ENCODE measurements around the gene CLTCL1.

The CLTCL1 gene

GRCh38 chr22:19179497-19180048, 111.9 kb downstream of the CLTCL1 start:
- peaks cover 23% of the 10 kb centered on the region for H3K4me1 ChIP-seq (ENCODE audit: control insufficient read depth, insufficient read depth, low read length)
- no peak overlapping the region for H3K4me3 ChIP-seq (ENCODE audit: low read length)

GRCh38 chr22:19178657-19179496, 112.6 kb downstream of the CLTCL1 start, which contains the start of gene SLC25A1:
Gene SLC25A1 (minus strand): TSS chr22:19178736. CDS start chr22:19178673, 63 bp downstream.
- Histone ChIP-seq H3K27me3 (ENCODE audit: control insufficient read depth, insufficient read depth, low read length) (no peaks in the 10 kb centered on the region), H3K36me3 (ENCODE audit: control insufficient read depth, insufficient read depth, low read length) (no peaks in the 10 kb centered on the region), H3K4me1 (ENCODE audit: control insufficient read depth, insufficient read depth, low read length) (peaks cover 29% of the 10 kb centered on the region), H3K9ac (ENCODE audit: low read length) (peak within 1 kb of the TSS; percentile 76), H3K4me3 (ENCODE audit: low read length) (peak within 1 kb of the TSS; percentile 45), H3K9me3 (ENCODE audit: control insufficient read depth, low read length) (no peaks in the 10 kb centered on the region)

More at GRCh38 chr22:19179497-19180048, 111.9 kb downstream of the CLTCL1 start:
- H3K27me3 ChIP-seq (ENCODE audit: control insufficient read depth, insufficient read depth, low read length) = no peaks in the 10 kb centered on the region
- no peak overlapping the region for H3K9ac ChIP-seq (ENCODE audit: low read length)
- no peaks in the 10 kb centered on the region for H3K9me3 ChIP-seq (ENCODE audit: control insufficient read depth, low read length)
- no peaks in the 10 kb centered on the region for H3K36me3 ChIP-seq (ENCODE audit: control insufficient read depth, insufficient read depth, low read length)

- no peaks in the 10 kb centered on the region for H3K36me3 ChIP-seq (ENCODE audit: control insufficient read depth, insufficient read depth, low read length)
- peaks cover 37% of the 10 kb centered on the region for H3K4me1 ChIP-seq (ENCODE audit: control insufficient read depth, insufficient read depth, low read length)
- H3K9ac ChIP-seq (ENCODE audit: low read length) = peak overlapping the region; percentile 76
- no peaks in the 10 kb centered on the region for H3K27me3 ChIP-seq (ENCODE audit: control insufficient read depth, insufficient read depth, low read length)
- peak overlapping the region; percentile 24 for H3K4me3 ChIP-seq (ENCODE audit: low read length)
- no peaks in the 10 kb centered on the region for H3K9me3 ChIP-seq (ENCODE audit: control insufficient read depth, low read length)
These were observed 113.4 kb downstream of the CLTCL1 start for GRCh38 chr22:19178065-19178656.

GRCh38 chr22:19177164-19178064, 114.1 kb downstream of the CLTCL1 start:
- Histone ChIP-seq H3K9me3 (ENCODE audit: control insufficient read depth, low read length) (no peaks in the 10 kb centered on the region), H3K27me3 (ENCODE audit: control insufficient read depth, insufficient read depth, low read length) (no peaks in the 10 kb centered on the region), H3K4me3 (ENCODE audit: low read length) (peak overlapping the region; percentile 24), H3K4me1 (ENCODE audit: control insufficient read depth, insufficient read depth, low read length) (peaks cover 44% of the 10 kb centered on the region), H3K9ac (ENCODE audit: low read length) (peak overlapping the region; percentile 76), H3K36me3 (ENCODE audit: control insufficient read depth, insufficient read depth, low read length) (no peaks in the 10 kb centered on the region)

GRCh38 chr22:19176732-19177131, 114.8 kb downstream of the CLTCL1 start:
- H3K9ac ChIP-seq (ENCODE audit: low read length) = peak overlapping the region; percentile 76
- no peaks in the 10 kb centered on the region for H3K36me3 ChIP-seq (ENCODE audit: control insufficient read depth, insufficient read depth, low read length)
- no peaks in the 10 kb centered on the region for H3K27me3 ChIP-seq (ENCODE audit: control insufficient read depth, insufficient read depth, low read length)
- H3K4me1 ChIP-seq (ENCODE audit: control insufficient read depth, insufficient read depth, low read length) = peaks cover 49% of the 10 kb centered on the region
- no peak overlapping the region for H3K4me3 ChIP-seq (ENCODE audit: low read length)
- no peaks in the 10 kb centered on the region for H3K9me3 ChIP-seq (ENCODE audit: control insufficient read depth, low read length)

GRCh38 chr22:19176175-19176643, 115.3 kb downstream of the CLTCL1 start:
- Histone ChIP-seq H3K4me1 (ENCODE audit: control insufficient read depth, insufficient read depth, low read length) (peaks cover 49% of the 10 kb centered on the region), H3K27me3 (ENCODE audit: control insufficient read depth, insufficient read depth, low read length) (no peaks in the 10 kb centered on the region), H3K9ac (ENCODE audit: low read length) (no peak overlapping the region), H3K36me3 (ENCODE audit: control insufficient read depth, insufficient read depth, low read length) (no peaks in the 10 kb centered on the region), H3K9me3 (ENCODE audit: control insufficient read depth, low read length) (no peaks in the 10 kb centered on the region), H3K4me3 (ENCODE audit: low read length) (no peak overlapping the region)

GRCh38 chr22:19175602-19176174, 115.8 kb downstream of the CLTCL1 start:
- no peak overlapping the region for H3K9ac ChIP-seq (ENCODE audit: low read length)
- peaks cover under 1% of the 10 kb centered on the region for H3K27me3 ChIP-seq (ENCODE audit: control insufficient read depth, insufficient read depth, low read length)
- no peaks in the 10 kb centered on the region for H3K36me3 ChIP-seq (ENCODE audit: control insufficient read depth, insufficient read depth, low read length)
- H3K4me3 ChIP-seq (ENCODE audit: low read length) = no peak overlapping the region
- H3K4me1 ChIP-seq (ENCODE audit: control insufficient read depth, insufficient read depth, low read length) = peaks cover 54% of the 10 kb centered on the region
- no peaks in the 10 kb centered on the region for H3K9me3 ChIP-seq (ENCODE audit: control insufficient read depth, low read length)

GRCh38 chr22:19175026-19175601, 116.4 kb downstream of the CLTCL1 start:
- Histone ChIP-seq H3K4me1 (ENCODE audit: control insufficient read depth, insufficient read depth, low read length) (peaks cover 60% of the 10 kb centered on the region), H3K4me3 (ENCODE audit: low read length) (no peak overlapping the region), H3K36me3 (ENCODE audit: control insufficient read depth, insufficient read depth, low read length) (no peaks in the 10 kb centered on the region)

GRCh38 chr22:19174106-19175025, 117.2 kb downstream of the CLTCL1 start:
- no peak overlapping the region for H3K4me3 ChIP-seq (ENCODE audit: low read length)
- H3K36me3 ChIP-seq (ENCODE audit: control insufficient read depth, insufficient read depth, low read length) = no peaks in the 10 kb centered on the region
- peaks cover 59% of the 10 kb centered on the region for H3K4me1 ChIP-seq (ENCODE audit: control insufficient read depth, insufficient read depth, low read length)
- peak overlapping the region; percentile 34 for H3K9ac ChIP-seq (ENCODE audit: low read length)
- H3K9me3 ChIP-seq (ENCODE audit: control insufficient read depth, low read length) = no peaks in the 10 kb centered on the region
- peaks cover 14% of the 10 kb centered on the region for H3K27me3 ChIP-seq (ENCODE audit: control insufficient read depth, insufficient read depth, low read length)

More at GRCh38 chr22:19175026-19175601, 116.4 kb downstream of the CLTCL1 start:
- Histone ChIP-seq H3K27me3 (ENCODE audit: control insufficient read depth, insufficient read depth, low read length) (peaks cover 7% of the 10 kb centered on the region), H3K9ac (ENCODE audit: low read length) (no peak overlapping the region), H3K9me3 (ENCODE audit: control insufficient read depth, low read length) (no peaks in the 10 kb centered on the region)
